ENCODE data around the gene MBNL1.

DNA sequence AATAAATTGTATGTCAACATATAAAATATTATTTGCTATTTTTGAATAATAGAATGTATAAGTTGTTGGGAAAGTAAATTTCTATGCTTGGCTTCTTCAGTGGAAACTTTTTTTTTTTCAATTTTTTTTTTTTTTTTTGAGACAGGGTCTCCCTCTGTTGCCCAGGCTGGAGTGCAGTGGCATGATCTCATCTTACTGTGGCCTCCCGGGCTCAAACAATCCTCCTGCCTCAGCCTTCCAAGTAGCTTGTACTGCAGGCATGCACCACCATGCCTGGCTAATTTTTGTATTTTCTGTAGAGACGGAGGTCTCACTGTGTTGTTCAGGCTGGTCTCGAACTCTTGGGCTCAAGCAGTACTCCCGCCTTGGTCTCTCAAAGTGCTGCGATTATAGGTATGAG is 16.8 kb downstream of the MBNL1 start:
- TF ChIP-seq, protein P1, sequence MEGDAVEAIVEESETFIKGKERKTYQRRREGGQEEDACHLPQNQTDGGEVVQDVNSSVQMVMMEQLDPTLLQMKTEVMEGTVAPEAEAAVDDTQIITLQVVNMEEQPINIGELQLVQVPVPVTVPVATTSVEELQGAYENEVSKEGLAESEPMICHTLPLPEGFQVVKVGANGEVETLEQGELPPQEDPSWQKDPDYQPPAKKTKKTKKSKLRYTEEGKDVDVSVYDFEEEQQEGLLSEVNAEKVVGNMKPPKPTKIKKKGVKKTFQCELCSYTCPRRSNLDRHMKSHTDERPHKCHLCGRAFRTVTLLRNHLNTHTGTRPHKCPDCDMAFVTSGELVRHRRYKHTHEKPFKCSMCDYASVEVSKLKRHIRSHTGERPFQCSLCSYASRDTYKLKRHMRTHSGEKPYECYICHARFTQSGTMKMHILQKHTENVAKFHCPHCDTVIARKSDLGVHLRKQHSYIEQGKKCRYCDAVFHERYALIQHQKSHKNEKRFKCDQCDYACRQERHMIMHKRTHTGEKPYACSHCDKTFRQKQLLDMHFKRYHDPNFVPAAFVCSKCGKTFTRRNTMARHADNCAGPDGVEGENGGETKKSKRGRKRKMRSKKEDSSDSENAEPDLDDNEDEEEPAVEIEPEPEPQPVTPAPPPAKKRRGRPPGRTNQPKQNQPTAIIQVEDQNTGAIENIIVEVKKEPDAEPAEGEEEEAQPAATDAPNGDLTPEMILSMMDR (conservative IDR thresholded peaks at IDR 0.05; ENCODE audit: low read length) = no peak
- no peak for TF ChIP-seq EZH2phosphoT487 (IDR thresholded peaks at IDR 0.05; ENCODE audit: borderline replicate concordance, low read depth, low read length)
